Ascending aorta (tissue), 2 donors: ENCODE measurements around the gene AGXT2. TPM values are rescaled to one million over a fixed set of nuclear protein-coding genes. Genes with fewer than 3 reads are reported as not detected.

Source experiments
- DNase-seq, 2 donors: peaks; one replicate each; pipeline ENCODE4 v3.0.0-alpha.2; 2019; ENCODE audit warnings: low spot score in 2 of 2
- H3K27ac ChIP-seq, 2 donors: fragments of 200-600 bp; sonication (generic); one replicate each; pipeline ENCODE4 v1.5.1; 2016 to 2017; ENCODE audit warnings: mild to moderate bottlenecking in 1 of 2
- H3K27me3 ChIP-seq: fragments of 200-600 bp; sonication (generic); one replicate; pipeline ENCODE4 v1.5.1; 2017
- H3K36me3 ChIP-seq, 2 donors: fragments of 200-600 bp; sonication (generic); one replicate each; pipeline ENCODE4 v1.5.1; 2016
- H3K4me1 ChIP-seq, 2 donors: fragments of 200-600 bp; sonication (generic); one replicate each; pipeline ENCODE4 v1.5.1; 2016 to 2017; ENCODE audit warnings: mild to moderate bottlenecking in 1 of 2
- H3K4me3 ChIP-seq, 2 donors: fragments of 200-600 bp; sonication (generic); one replicate each; pipeline ENCODE4 v1.5.1; 2016 to 2017; ENCODE audit warnings: mild to moderate bottlenecking in 1 of 2
- H3K9me3 ChIP-seq, 2 donors: fragments of 200-600 bp; sonication (generic); one replicate each; pipeline ENCODE4 v1.5.1; 2016
- CTCF ChIP-seq, 3 experiments: fragments of 200-600 bp in 2 of 3; fragments of 450-650 bp in 1 of 3; sonication (generic) in 2 of 3; IDR thresholded peaks; one replicate each; pipeline ENCODE4 v1.5.1; 2016 to 2019; ENCODE audit warnings: antibody characterized with exemption in 3 of 3, mild to moderate bottlenecking in 1 of 3, moderate library complexity in 1 of 3
- intact Hi-C: fragments of 100-400 bp; cut with DNase I; formaldehyde crosslinking; loops from one replicate; pipeline ENCODE4 v1.15.1; 2023
- total RNA-seq: library from RNA; depleted of rRNA; stranded (reverse); fragments of >200 nt; gene quantifications from one replicate; pipeline ENCODE4 v1.1.0, GENCODE V29; 2016

Gene AGXT2
- total RNA-seq, 1 donor from 2014 or later: not detected

GRCh38 chr5:35061211-35061770 lies 13.5 kb upstream of the AGXT2 start:
- Histone ChIP-seq H3K27ac (no peak overlapping the region), H3K9me3 (no peaks in the 10 kb centered on the region), H3K4me1 (no peaks in the 10 kb centered on the region), H3K27me3 (no peaks in the 10 kb centered on the region), H3K4me3 (no peak overlapping the region), H3K36me3 (no peaks in the 10 kb centered on the region)
- DNase-seq: no peak
- TF ChIP-seq CTCF (IDR thresholded peaks at IDR 0.05): no peak
- intact Hi-C loops: no loop called here

- no peak for DNase-seq
These were observed 12.5 kb upstream of the AGXT2 start for GRCh38 chr5:35060236-35060635.

GRCh38 chr5:35059251-35059650 lies 11.5 kb upstream of the AGXT2 start:
- no peaks in the 10 kb centered on the region for H3K27me3 ChIP-seq
- H3K4me1 ChIP-seq: no peaks in the 10 kb centered on the region
- H3K36me3 ChIP-seq: no peaks in the 10 kb centered on the region
- intact Hi-C loops: no loop called here
- TF ChIP-seq CTCF (IDR thresholded peaks at IDR 0.05): no peak
- DNase-seq: no peak
- H3K27ac ChIP-seq: no peak overlapping the region
- H3K9me3 ChIP-seq: no peaks in the 10 kb centered on the region
- H3K4me3 ChIP-seq: no peak overlapping the region

More at GRCh38 chr5:35060236-35060635, 12.5 kb upstream of the AGXT2 start:
- Histone ChIP-seq H3K27me3 (no peaks in the 10 kb centered on the region), H3K4me1 (no peaks in the 10 kb centered on the region), H3K4me3 (no peak overlapping the region), H3K9me3 (no peaks in the 10 kb centered on the region), H3K27ac (no peak overlapping the region), H3K36me3 (no peaks in the 10 kb centered on the region)
- intact Hi-C loops: no loop called here
- TF ChIP-seq CTCF (IDR thresholded peaks at IDR 0.05): no peak

- H3K4me1 ChIP-seq: no peaks in the 10 kb centered on the region
- H3K36me3 ChIP-seq: no peaks in the 10 kb centered on the region
- no peak for DNase-seq
- H3K9me3 ChIP-seq: no peaks in the 10 kb centered on the region
- no peak for TF ChIP-seq CTCF (IDR thresholded peaks at IDR 0.05)
- H3K27me3 ChIP-seq: no peaks in the 10 kb centered on the region
- intact Hi-C loops: no loop called here
- H3K4me3 ChIP-seq: no peak overlapping the region
- no peak overlapping the region for H3K27ac ChIP-seq
These were observed 10.6 kb upstream of the AGXT2 start for GRCh38 chr5:35058374-35058788.

GRCh38 chr5:35056686-35057085 lies 8.9 kb upstream of the AGXT2 start:
- intact Hi-C loops: no loop called here
- TF ChIP-seq CTCF (IDR thresholded peaks at IDR 0.05): no peak
- no peak for DNase-seq
- Histone ChIP-seq H3K27me3 (no peaks in the 10 kb centered on the region), H3K27ac (no peak overlapping the region), H3K4me1 (no peaks in the 10 kb centered on the region), H3K36me3 (no peaks in the 10 kb centered on the region), H3K9me3 (no peaks in the 10 kb centered on the region), H3K4me3 (no peak overlapping the region)

GRCh38 chr5:35052838-35053237 lies 5.1 kb upstream of the AGXT2 start:
- Histone ChIP-seq H3K27ac (no peak overlapping the region), H3K27me3 (no peaks in the 10 kb centered on the region), H3K9me3 (no peaks in the 10 kb centered on the region), H3K4me3 (no peak overlapping the region), H3K36me3 (no peaks in the 10 kb centered on the region), H3K4me1 (no peaks in the 10 kb centered on the region)
- TF ChIP-seq CTCF (IDR thresholded peaks at IDR 0.05): no peak
- intact Hi-C loops: no loop called here
- no peak for DNase-seq
